Ectodermal cell (in vitro differentiated cells): ENCODE measurements around the gene CAMK2N1.
A peak's percentile ranks its signal among the peaks of the same experiment; 100 is the strongest.
"Not testable (repeated sequence)": the region's sequence is repeated elsewhere in the genome, so short reads cannot be mapped to it uniquely, and the experiment has no call there.

Experiments used
- H3K27ac ChIP-seq: 2 replicates; pipeline ENCODE4 v1.7.0; 2013; ENCODE audit warnings: mild to moderate bottlenecking, low read depth, low read length; ENCODE audit not compliant: insufficient read depth, poor library complexity, severe bottlenecking
- H3K27me3 ChIP-seq: 2 replicates; pipeline ENCODE4 v1.7.0; 2013; ENCODE audit warnings: mild to moderate bottlenecking, low read length; ENCODE audit not compliant: insufficient read depth, control insufficient read depth, poor library complexity, severe bottlenecking
- H3K36me3 ChIP-seq: one replicate; pipeline ENCODE4 v1.7.0; 2013; ENCODE audit warnings: low read length; ENCODE audit not compliant: control insufficient read depth, insufficient read depth
- H3K4me1 ChIP-seq: one replicate; pipeline ENCODE4 v1.7.0; 2013; ENCODE audit warnings: low read length; ENCODE audit not compliant: control insufficient read depth, insufficient read depth
- H3K4me3 ChIP-seq: 2 replicates; pipeline ENCODE4 v1.7.0; 2013; ENCODE audit warnings: low read depth, low read length, control low read depth; ENCODE audit not compliant: insufficient read depth
- H3K9me3 ChIP-seq: 2 replicates; pipeline ENCODE4 v1.7.0; 2013; ENCODE audit warnings: mild to moderate bottlenecking, low read length, moderate library complexity; ENCODE audit not compliant: control insufficient read depth
- WGBS, 2 experiments: methylation state at CpG; one replicate each; pipeline ENCODE4 v1.1.7; 2013; ENCODE audit warnings: missing lambda C conversion rate in 2 of 2; 5-methylcytosine and 5-hydroxymethylcytosine counted together

CAMK2N1 gene

GRCh38 chr1:20496725-20497383 lies 10.8 kb upstream of the CAMK2N1 start:
- not testable (repeated sequence) for H3K27me3 ChIP-seq, H3K27ac ChIP-seq, H3K4me3 ChIP-seq, H3K9me3 ChIP-seq, H3K4me1 ChIP-seq
- peaks cover 26% of the 10 kb centered on the region for H3K36me3 ChIP-seq
- WGBS, 2 experiments, result 91% methylated on average over 12 of the region's 12 CpGs

GRCh38 chr1:20496241-20496661 lies 10.2 kb upstream of the CAMK2N1 start:
- Histone ChIP-seq H3K4me3 (no peak overlapping the region), H3K36me3 (peaks cover 20% of the 10 kb centered on the region), H3K4me1 (peaks cover 6% of the 10 kb centered on the region), H3K9me3 (no peaks in the 10 kb centered on the region), H3K27ac (no peak overlapping the region), H3K27me3 (no peaks in the 10 kb centered on the region)
- WGBS, 2 experiments, result 84 to 90% methylated on average over 8 of the region's 8 CpGs

DNA sequence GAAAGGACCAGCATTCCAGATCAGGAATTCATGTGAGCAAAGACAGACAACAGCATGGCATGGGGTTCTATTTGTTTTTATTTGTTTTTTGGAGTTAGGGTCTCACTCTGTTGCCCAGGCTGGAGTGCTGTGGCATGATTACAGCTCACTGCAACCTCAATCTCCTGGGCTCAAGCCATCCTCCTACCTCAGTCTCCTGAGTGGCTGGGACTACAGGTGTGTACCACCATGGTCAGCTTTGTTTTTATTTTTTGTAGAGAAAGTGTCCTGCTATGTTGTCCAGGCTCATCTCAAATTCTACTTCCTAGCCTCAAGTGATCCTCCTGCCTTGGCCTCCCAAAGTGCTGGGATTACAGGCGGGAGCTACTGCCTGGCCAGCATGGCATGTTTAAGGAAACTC lies 9.7 kb upstream of the CAMK2N1 start:
- no peak overlapping the region for H3K4me3 ChIP-seq
- no peaks in the 10 kb centered on the region for H3K27me3 ChIP-seq
- peaks cover 14% of the 10 kb centered on the region for H3K36me3 ChIP-seq
- no peaks in the 10 kb centered on the region for H3K9me3 ChIP-seq
- no peak overlapping the region for H3K27ac ChIP-seq
- H3K4me1 ChIP-seq, result peaks cover 6% of the 10 kb centered on the region
- WGBS, 2 experiments, result 81 to 82% methylated on average over 1 of the region's 1 CpG

DNA sequence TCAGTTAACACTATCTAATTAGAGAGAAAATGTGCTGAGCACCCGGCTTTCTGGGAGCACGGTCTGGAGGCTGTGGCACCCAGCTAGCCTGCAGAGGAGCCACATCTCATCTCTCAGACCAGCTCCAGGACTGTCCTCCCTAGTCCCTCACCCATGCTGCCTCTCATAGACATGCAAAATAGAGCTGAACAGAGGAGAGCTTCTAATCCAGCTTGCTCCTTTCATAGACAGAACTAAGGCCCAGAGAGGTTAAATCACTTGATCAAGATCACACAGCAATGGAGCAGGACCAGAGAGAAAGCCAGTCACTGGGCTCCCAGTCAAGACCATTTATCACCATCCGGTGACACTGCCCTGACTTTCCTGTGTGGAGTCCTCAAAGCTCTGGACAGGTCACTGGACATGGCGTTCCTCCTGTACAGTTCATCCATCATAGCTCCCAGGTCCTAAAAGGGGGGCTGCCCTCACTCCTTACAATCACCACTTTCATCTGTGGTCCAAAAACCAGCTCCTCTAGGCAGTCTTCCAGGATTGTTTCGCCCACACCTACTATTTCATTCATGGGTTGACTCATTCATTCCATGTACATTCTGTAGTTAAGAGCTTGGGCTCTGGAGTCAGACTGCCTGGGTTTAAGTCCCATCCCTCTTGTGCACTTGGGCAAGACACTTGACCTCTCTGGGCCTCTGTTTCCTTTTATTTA lies 8.8 kb upstream of the CAMK2N1 start:
- Histone ChIP-seq H3K27me3 (no peaks in the 10 kb centered on the region), H3K4me3 (no peak overlapping the region), H3K36me3 (peaks cover 7% of the 10 kb centered on the region), H3K4me1 (peaks cover 6% of the 10 kb centered on the region), H3K9me3 (no peaks in the 10 kb centered on the region), H3K27ac (no peak overlapping the region)
- 76 to 78% methylated on average over 5 of the region's 5 CpGs for WGBS, 2 experiments

GRCh38 chr1:20493839-20494608 lies 8.0 kb upstream of the CAMK2N1 start:
- H3K36me3 ChIP-seq, result peaks cover 1% of the 10 kb centered on the region
- H3K27me3 ChIP-seq, result no peaks in the 10 kb centered on the region
- H3K27ac ChIP-seq, result no peak overlapping the region
- no peaks in the 10 kb centered on the region for H3K9me3 ChIP-seq
- 6 to 7% methylated on average over 16 of the region's 16 CpGs for WGBS, 2 experiments
- H3K4me1 ChIP-seq, result peaks cover 6% of the 10 kb centered on the region
- no peak overlapping the region for H3K4me3 ChIP-seq

- peaks cover 6% of the 10 kb centered on the region for H3K4me1 ChIP-seq
- WGBS, 2 experiments, result 64 to 68% methylated on average over 5 of the region's 5 CpGs
Measured at GRCh38 chr1:20493309-20493708, 7.3 kb upstream of the CAMK2N1 start.

GRCh38 chr1:20492751-20493150 lies 6.7 kb upstream of the CAMK2N1 start:
- Histone ChIP-seq H3K27ac (no peak overlapping the region), H3K4me3 (no peak overlapping the region), H3K9me3 (no peaks in the 10 kb centered on the region), H3K36me3 (no peaks in the 10 kb centered on the region), H3K27me3 (peaks cover 9% of the 10 kb centered on the region), H3K4me1 (peaks cover 6% of the 10 kb centered on the region)
- 82 to 84% methylated on average over 7 of the region's 7 CpGs for WGBS, 2 experiments

More at GRCh38 chr1:20493309-20493708, 7.3 kb upstream of the CAMK2N1 start:
- peaks cover 4% of the 10 kb centered on the region for H3K27me3 ChIP-seq
- no peak overlapping the region for H3K27ac ChIP-seq
- H3K36me3 ChIP-seq, result no peaks in the 10 kb centered on the region
- H3K4me3 ChIP-seq, result no peak overlapping the region
- no peaks in the 10 kb centered on the region for H3K9me3 ChIP-seq

- Histone ChIP-seq H3K36me3 (no peaks in the 10 kb centered on the region), H3K9me3 (no peaks in the 10 kb centered on the region), H3K27ac (no peak overlapping the region), H3K4me1 (peaks cover 6% of the 10 kb centered on the region), H3K27me3 (peaks cover 18% of the 10 kb centered on the region), H3K4me3 (no peak overlapping the region)
- 79 to 82% methylated on average over 7 of the region's 7 CpGs for WGBS, 2 experiments
Measured at GRCh38 chr1:20491866-20492265, 5.9 kb upstream of the CAMK2N1 start.

- Histone ChIP-seq H3K36me3 (no peaks in the 10 kb centered on the region), H3K9me3 (no peaks in the 10 kb centered on the region), H3K27me3 (peaks cover 25% of the 10 kb centered on the region), H3K27ac (no peak overlapping the region), H3K4me1 (peaks cover 6% of the 10 kb centered on the region), H3K4me3 (no peak overlapping the region)
- WGBS, 2 experiments, result 63 to 84% methylated on average over 6 of the region's 6 CpGs
Measured at GRCh38 chr1:20491178-20491577, 5.2 kb upstream of the CAMK2N1 start.

DNA sequence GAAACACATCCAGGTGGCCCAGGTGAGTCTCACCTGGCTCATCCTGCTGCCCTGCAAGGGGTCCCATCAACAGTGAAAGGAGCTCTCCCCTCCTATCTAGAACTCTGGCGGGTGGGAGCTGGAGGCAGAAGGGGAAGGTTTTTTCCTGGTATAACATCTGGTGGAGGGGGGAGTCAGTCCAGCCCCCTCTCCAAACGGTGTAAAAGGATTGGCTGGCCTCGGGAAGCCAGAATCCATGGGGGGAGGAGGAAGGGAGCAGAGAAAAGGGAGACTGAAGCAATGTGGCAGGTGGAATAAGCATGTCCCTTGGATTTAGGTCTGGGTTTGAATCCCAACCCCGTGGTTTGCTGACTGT lies 1.2 kb upstream of the CAMK2N1 start:
- H3K4me3 ChIP-seq, result peak overlapping the region; percentile 84
- peaks cover 4% of the 10 kb centered on the region for H3K4me1 ChIP-seq
- WGBS, 2 experiments, result 7 to 16% methylated on average over 4 of the region's 4 CpGs
- no peak overlapping the region for H3K27ac ChIP-seq
- H3K27me3 ChIP-seq, result peaks cover 45% of the 10 kb centered on the region
- H3K36me3 ChIP-seq, result no peaks in the 10 kb centered on the region
- no peaks in the 10 kb centered on the region for H3K9me3 ChIP-seq
